K562 (cell line): ENCODE results near the gene ACAP2. TPM values are rescaled to one million over a fixed set of nuclear protein-coding genes. Genes with fewer than 3 reads are reported as not detected.
A peak's percentile ranks its signal among the peaks of the same experiment; 100 is the strongest.

ENCODE experiments used
- FUS ChIP-seq: fragments of 200-400 bp; formaldehyde crosslinking; optimal IDR thresholded peaks from 2 replicates; pipeline ENCODE3; 2017; ENCODE audit warnings: low read depth, low read length
- HNRNPH1 ChIP-seq: fragments of 200-400 bp; formaldehyde crosslinking; optimal IDR thresholded peaks from 2 replicates; pipeline ENCODE3; 2017; ENCODE audit warnings: low read depth, mild to moderate bottlenecking, low read length, moderate library complexity
- HNRNPK ChIP-seq: fragments of 200-400 bp; formaldehyde crosslinking; IDR thresholded peaks from one replicate; pipeline ENCODE4 v1.6.1; 2018; ENCODE audit warnings: mild to moderate bottlenecking, low read depth, low read length; ENCODE audit not compliant: poor library complexity, severe bottlenecking
- HSF4 ChIP-seq: fragments of 250-450 bp; sonication (Bioruptor Pico); IDR thresholded peaks from 2 replicates; pipeline ENCODE4 v2.1.2; 2022; ENCODE audit warnings: mild to moderate bottlenecking, moderate library complexity, borderline replicate concordance
- NR2C1 ChIP-seq, 2 experiments: fragments of 450-650 bp; IDR thresholded peaks; 2 replicates each; pipeline ENCODE4 v1.6.1; 2017; ENCODE audit warnings: mild to moderate bottlenecking in 2 of 2, antibody characterized with exemption in 1 of 2, inconsistent platforms in 1 of 2, missing compliant biosample characterization in 1 of 2, missing genetic modification characterization in 1 of 2
- PCBP1 ChIP-seq: fragments of 200-400 bp; formaldehyde crosslinking; IDR thresholded peaks from 2 replicates; pipeline ENCODE4 v1.6.1; 2018; ENCODE audit warnings: mild to moderate bottlenecking, low read depth, low read length; ENCODE audit not compliant: poor library complexity, severe bottlenecking
- PHF8 ChIP-seq: fragments of 200-600 bp; sonication (generic); IDR thresholded peaks from 2 replicates; pipeline ENCODE4 v1.6.1; 2012; ENCODE audit warnings: mixed run types, mild to moderate bottlenecking, inconsistent platforms, low read length, moderate library complexity, borderline replicate concordance
- PRPF4 ChIP-seq: fragments of 200-400 bp; formaldehyde crosslinking; IDR thresholded peaks from one replicate; pipeline ENCODE4 v1.6.1; 2017; ENCODE audit warnings: low read length, low read depth, mild to moderate bottlenecking; ENCODE audit not compliant: insufficient read depth, poor library complexity, severe bottlenecking
- PTBP1 ChIP-seq: fragments of 200-400 bp; formaldehyde crosslinking; IDR thresholded peaks from 2 replicates; pipeline ENCODE4 v1.6.1; 2017; ENCODE audit warnings: low read depth, low read length
- RBM34 ChIP-seq: fragments of 200-400 bp; formaldehyde crosslinking; IDR thresholded peaks from 2 replicates; pipeline ENCODE4 v1.6.1; 2018; ENCODE audit warnings: low read length, borderline replicate concordance; ENCODE audit not compliant: insufficient read depth
- SIN3A ChIP-seq, 2 experiments: fragments of 150-350 bp in 1 of 2; IDR thresholded peaks; 2 replicates each; pipeline ENCODE4 v1.6.1; 2011 to 2016; ENCODE audit warnings: borderline replicate concordance in 2 of 2, low read depth in 2 of 2, low read length in 2 of 2, mild to moderate bottlenecking in 2 of 2, moderate library complexity in 2 of 2; ENCODE audit not compliant: control insufficient read depth in 1 of 2
- SPI1 ChIP-seq: IDR thresholded peaks from 2 replicates; pipeline ENCODE4 v1.6.1; 2011; ENCODE audit warnings: low read depth, low read length, control low read depth, borderline replicate concordance
- THAP12 ChIP-seq: fragments of 250-450 bp; sonication (Bioruptor Pico); IDR thresholded peaks from 2 replicates; pipeline ENCODE4 v1.9.0; 2021; ENCODE audit warnings: mild to moderate bottlenecking, inconsistent platforms
- TSC22D4 ChIP-seq: fragments of 450-650 bp; IDR thresholded peaks from 2 replicates; pipeline ENCODE4 v1.6.1; 2016; ENCODE audit warnings: missing genetic modification characterization, missing biosample characterization, control low read depth
- ZNF23 ChIP-seq: fragments of 250-450 bp; sonication (Bioruptor Pico); IDR thresholded peaks from 2 replicates; pipeline ENCODE4 v1.4.0; 2020; ENCODE audit warnings: mild to moderate bottlenecking
- ZNF707 ChIP-seq: fragments of 250-450 bp; sonication (Bioruptor Pico); conservative IDR thresholded peaks from 2 replicates; pipeline ENCODE4 v1.8.0; 2022; ENCODE audit warnings: inconsistent platforms, mild to moderate bottlenecking, moderate library complexity
- polyA plus RNA-seq, 8 experiments: library from polyadenylated mRNA; depleted of rRNA in 4 of 8; stranded (reverse) in 5 of 8; unstranded in 3 of 8; fragments of >200 nt; fragmentation: Nextera tagmentation in 2 of 8; fragmentation: Illumina TruSeq in 1 of 8; extraction: Ambion mirVana in 2 of 8; extraction: Trizol in 1 of 8; gene quantifications; 2 replicates each; pipeline versions ENCODE4 v1.2.1 to v1.2.3, GENCODE V29; 2011 to 2014; ENCODE audit warnings: inconsistent platforms in 1 of 8, missing spikeins in 1 of 8
- total RNA-seq, 7 experiments: library from RNA; depleted of rRNA in 6 of 7; stranded (reverse); fragments of >200 nt in 6 of 7; fragmentation: Illumina TruSeq in 2 of 7; extraction: Trizol in 2 of 7; gene quantifications; 2 replicates each; pipeline versions ENCODE4 v1.2.1 to v1.2.3, GENCODE V29; 2011 to 2021; ENCODE audit warnings: low replicate concordance in 1 of 7
- TF ChIP-seq, protein P1 (sequence below): fragments of 250-450 bp; sonication (Bioruptor Pico); IDR thresholded peaks from 2 replicates; pipeline ENCODE4 v1.5.0; 2021; ENCODE audit warnings: mild to moderate bottlenecking, borderline replicate concordance
- TF ChIP-seq, protein P2 (sequence below): sonication (generic); formaldehyde crosslinking; IDR thresholded peaks from 2 replicates; pipeline ENCODE4 v1.8.1; 2023; ENCODE audit warnings: mild to moderate bottlenecking, missing genetic modification reagents

ACAP2 gene
- total and polyA plus RNA-seq, 9 of the 15 experiments (the other 6 are each of a cell fraction or from before 2014, with no cell fraction given), result 10.6 to 52.7 (median 34.4) TPM

- no peak for TF ChIP-seq ZNF707 (CRISPR knock-in tag)
- no peak for TF ChIP-seq NR2C1 (IDR thresholded peaks at IDR 0.05)
- TF ChIP-seq NR2C1 (tag; IDR thresholded peaks at IDR 0.05), result no peak
- no peak for TF ChIP-seq RBM34
- TF ChIP-seq HNRNPH1, result no peak
- no peak for TF ChIP-seq PTBP1
- no peak for TF ChIP-seq THAP12 (CRISPR knock-in tag)
- no peak for TF ChIP-seq PRPF4
- TF ChIP-seq PHF8, result peak; percentile 49; the same call in 1 of the 2 replicates
- no peak for TF ChIP-seq SPI1
- TF ChIP-seq, protein P1, sequence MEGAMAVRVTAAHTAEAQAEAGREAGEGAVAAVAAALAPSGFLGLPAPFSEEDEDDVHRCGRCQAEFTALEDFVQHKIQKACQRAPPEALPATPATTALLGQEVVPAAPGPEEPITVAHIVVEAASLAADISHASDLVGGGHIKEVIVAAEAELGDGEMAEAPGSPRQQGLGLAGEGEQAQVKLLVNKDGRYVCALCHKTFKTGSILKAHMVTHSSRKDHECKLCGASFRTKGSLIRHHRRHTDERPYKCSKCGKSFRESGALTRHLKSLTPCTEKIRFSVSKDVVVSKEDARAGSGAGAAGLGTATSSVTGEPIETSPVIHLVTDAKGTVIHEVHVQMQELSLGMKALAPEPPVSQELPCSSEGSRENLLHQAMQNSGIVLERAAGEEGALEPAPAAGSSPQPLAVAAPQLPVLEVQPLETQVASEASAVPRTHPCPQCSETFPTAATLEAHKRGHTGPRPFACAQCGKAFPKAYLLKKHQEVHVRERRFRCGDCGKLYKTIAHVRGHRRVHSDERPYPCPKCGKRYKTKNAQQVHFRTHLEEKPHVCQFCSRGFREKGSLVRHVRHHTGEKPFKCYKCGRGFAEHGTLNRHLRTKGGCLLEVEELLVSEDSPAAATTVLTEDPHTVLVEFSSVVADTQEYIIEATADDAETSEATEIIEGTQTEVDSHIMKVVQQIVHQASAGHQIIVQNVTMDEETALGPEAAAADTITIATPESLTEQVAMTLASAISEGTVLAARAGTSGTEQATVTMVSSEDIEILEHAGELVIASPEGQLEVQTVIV (CRISPR knock-in tag), result no peak
- TF ChIP-seq TSC22D4 (tag), result no peak
- no peak for TF ChIP-seq HSF4 (CRISPR knock-in tag)
- no peak for TF ChIP-seq HNRNPK
- TF ChIP-seq, protein P2, sequence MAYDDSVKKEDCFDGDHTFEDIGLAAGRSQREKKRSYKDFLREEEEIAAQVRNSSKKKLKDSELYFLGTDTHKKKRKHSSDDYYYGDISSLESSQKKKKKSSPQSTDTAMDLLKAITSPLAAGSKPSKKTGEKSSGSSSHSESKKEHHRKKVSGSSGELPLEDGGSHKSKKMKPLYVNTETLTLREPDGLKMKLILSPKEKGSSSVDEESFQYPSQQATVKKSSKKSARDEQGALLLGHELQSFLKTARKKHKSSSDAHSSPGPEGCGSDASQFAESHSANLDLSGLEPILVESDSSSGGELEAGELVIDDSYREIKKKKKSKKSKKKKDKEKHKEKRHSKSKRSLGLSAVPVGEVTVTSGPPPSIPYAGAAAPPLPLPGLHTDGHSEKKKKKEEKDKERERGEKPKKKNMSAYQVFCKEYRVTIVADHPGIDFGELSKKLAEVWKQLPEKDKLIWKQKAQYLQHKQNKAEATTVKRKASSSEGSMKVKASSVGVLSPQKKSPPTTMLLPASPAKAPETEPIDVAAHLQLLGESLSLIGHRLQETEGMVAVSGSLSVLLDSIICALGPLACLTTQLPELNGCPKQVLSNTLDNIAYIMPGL, result peak; percentile 91; the same call in 1 of the 2 replicates
- TF ChIP-seq SIN3A (IDR thresholded peaks at IDR 0.05; ENCODE audit: borderline replicate concordance in 2 of 2, control insufficient read depth in 1 of 2, low read depth in 2 of 2, low read length in 2 of 2), result no peak
- TF ChIP-seq PCBP1, result no peak
- TF ChIP-seq ZNF23 (CRISPR knock-in tag), result no peak
- TF ChIP-seq FUS, result peak; percentile 50
Observed at GRCh38 chr3:195259475-195260279, 183.1 kb downstream of the ACAP2 start (continued).
